Duodenal mucosa (tissue), 2 donors: ENCODE results near the gene HOMER2.
"Not testable (repeated sequence)": the region's sequence is repeated elsewhere in the genome, so short reads cannot be mapped to it uniquely, and the experiment has no call there.

Experiments used
- H3K27ac ChIP-seq: one replicate; pipeline ENCODE4 v1.7.0; 2013; ENCODE audit warnings: low read depth, low read length
- H3K27me3 ChIP-seq, 2 donors: one replicate each; pipeline ENCODE4 v1.7.0; 2013; ENCODE audit warnings: low read length in 2 of 2, control low read depth in 1 of 2; ENCODE audit not compliant: insufficient read depth in 2 of 2, control insufficient read depth in 1 of 2
- H3K36me3 ChIP-seq, 2 donors: one replicate each; pipeline ENCODE4 v1.7.0; 2013; ENCODE audit warnings: low read length in 2 of 2, control low read depth in 1 of 2; ENCODE audit not compliant: insufficient read depth in 2 of 2, control insufficient read depth in 1 of 2
- H3K4me1 ChIP-seq, 2 donors: one replicate each; pipeline ENCODE4 v1.7.0; 2013; ENCODE audit warnings: low read length in 2 of 2, control low read depth in 1 of 2; ENCODE audit not compliant: insufficient read depth in 2 of 2, control insufficient read depth in 1 of 2
- H3K4me3 ChIP-seq, 2 donors: one replicate each; pipeline ENCODE4 v1.7.0; 2013; ENCODE audit warnings: low read length in 2 of 2, low read depth in 1 of 2
- H3K9ac ChIP-seq, 2 donors: one replicate each; pipeline ENCODE4 v1.7.0; 2013; ENCODE audit warnings: low read length in 2 of 2, low read depth in 1 of 2
- H3K9me3 ChIP-seq, 2 donors: one replicate each; pipeline ENCODE4 v1.7.0; 2013; ENCODE audit warnings: low read length in 2 of 2, control low read depth in 1 of 2; ENCODE audit not compliant: control insufficient read depth in 1 of 2

HOMER2 gene

DNA sequence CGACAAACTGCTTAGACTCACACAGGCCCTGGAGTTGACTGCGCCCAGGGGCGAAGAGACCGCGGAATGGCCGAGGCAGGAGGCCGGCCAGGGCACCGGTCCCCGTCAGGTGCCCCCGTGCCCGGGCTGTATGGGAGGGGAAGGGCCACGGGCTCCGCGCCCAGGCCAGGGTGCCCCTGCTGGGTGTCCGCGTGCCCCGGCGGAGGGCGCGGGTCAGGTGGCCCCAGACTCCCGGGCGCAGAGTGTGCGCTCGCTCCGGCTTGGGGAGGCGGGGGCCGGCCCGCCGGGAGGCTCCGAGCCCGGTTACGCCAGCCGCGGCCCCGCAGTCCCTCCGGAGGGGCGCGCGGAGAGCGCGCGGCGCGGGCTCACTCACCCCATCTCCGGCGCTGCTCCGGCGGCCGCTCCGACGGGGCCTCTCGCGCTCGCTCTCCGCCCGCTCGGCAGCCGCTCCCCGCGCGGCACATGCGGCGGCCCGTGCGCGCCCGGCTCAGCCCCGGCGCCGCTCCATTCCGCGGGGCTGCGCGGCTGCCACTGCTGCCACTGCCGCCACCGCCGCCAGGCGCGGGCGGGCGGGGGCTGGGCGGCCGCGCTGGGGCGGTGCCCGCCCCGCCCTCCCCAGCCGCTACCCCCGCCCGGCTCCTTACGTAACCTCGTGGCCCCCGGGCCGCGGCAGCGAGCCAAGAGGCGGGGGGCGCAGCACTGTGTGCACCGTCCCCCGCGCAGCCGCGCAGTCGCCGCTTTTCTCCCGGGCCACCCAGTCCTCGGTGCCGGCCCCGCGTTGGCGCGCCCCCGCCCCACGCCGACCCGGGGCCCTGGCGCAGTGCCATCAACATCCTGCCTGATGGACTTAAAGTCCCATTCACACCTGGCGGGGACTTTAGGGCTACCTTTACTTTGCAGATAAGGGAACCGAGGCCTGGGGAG is at the start of gene HOMER2:
HOMER2 (minus strand) TSS at position 563 of the 924 bp plus-strand sequence; CDS start at position 378, 185 bp downstream.
- H3K36me3 ChIP-seq, result no peaks in the 10 kb centered on the region
- H3K9me3 ChIP-seq, result no peaks in the 10 kb centered on the region
- peak within 1 kb of the TSS; percentile 8 for H3K27ac ChIP-seq
- H3K9ac ChIP-seq, result peak within 1 kb of the TSS; percentile 26 to 35
- H3K4me3 ChIP-seq, result peak within 1 kb of the TSS; percentile 52 to 66
- H3K27me3 ChIP-seq, result peaks cover 3 to 14% of the 10 kb centered on the region in 2 donors
- peaks cover 0 to 9% of the 10 kb centered on the region in 2 donors for H3K4me1 ChIP-seq

DNA sequence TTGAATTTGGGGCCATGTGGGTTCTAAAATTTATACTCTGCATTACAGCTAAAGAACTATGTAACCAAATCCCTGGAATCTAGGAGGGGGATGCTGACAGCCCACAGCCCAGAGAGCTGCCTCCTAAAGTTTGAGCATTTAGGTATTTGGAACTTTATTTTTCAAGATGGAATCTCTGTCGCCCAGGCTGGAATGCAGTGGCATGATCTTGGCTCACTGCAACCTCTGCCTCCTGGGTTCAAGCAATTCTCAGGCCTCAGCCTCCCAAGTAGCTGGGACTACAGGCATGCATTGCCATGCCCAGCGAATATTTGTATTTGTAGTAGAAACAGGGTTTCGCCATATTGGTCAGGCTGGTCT is 48.1 kb upstream of the HOMER2 start:
- H3K9ac ChIP-seq, H3K4me3 ChIP-seq, H3K27me3 ChIP-seq, H3K27ac ChIP-seq, H3K9me3 ChIP-seq, H3K4me1 ChIP-seq: not testable (repeated sequence)
- peaks cover 0 to 10% of the 10 kb centered on the region in 2 donors for H3K36me3 ChIP-seq

DNA sequence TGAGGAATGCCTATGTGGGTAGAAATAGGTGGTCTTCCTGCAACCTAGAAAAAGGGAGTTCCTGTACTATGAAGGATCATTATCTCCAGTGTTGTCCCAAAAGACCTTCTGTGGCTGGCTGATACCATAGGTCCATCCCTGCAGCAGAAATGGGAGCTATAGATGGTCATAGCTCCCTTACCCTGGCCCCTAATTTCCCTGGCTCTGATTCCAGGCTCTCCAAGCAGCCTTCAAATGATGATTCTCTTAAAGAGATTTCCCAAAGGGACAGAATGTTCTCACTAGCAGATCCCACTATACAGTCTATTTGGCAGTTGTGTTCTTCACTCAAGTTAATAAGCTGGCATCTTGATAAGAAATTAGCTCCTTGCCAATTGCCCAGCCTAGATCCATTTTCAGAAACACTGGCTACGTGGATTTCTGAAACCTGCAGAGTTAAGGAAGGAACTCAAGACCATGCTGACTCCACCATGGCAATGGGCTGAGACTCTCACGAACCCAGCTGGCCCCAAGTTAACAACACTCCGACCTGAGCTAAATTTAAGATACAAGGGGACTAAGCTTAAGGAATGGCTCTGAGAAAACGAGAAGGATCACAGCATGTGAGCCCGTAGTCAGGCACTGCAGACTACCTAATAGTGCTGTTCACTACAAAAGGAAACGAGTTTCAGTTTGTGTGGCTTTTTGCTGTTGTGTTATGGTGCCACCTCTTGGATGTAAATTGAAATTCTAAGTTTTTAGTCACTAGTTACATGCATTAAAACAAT is 47.6 kb upstream of the HOMER2 start:
- Histone ChIP-seq H3K27ac (no peak overlapping the region), H3K9ac (peak overlapping the region; percentile 18 to 55), H3K4me3 (peak overlapping the region; percentile 50 to 63), H3K4me1 (peaks cover 0 to 4% of the 10 kb centered on the region in 2 donors), H3K27me3 (no peaks in the 10 kb centered on the region), H3K9me3 (no peaks in the 10 kb centered on the region), H3K36me3 (peaks cover 0 to 5% of the 10 kb centered on the region in 2 donors)

DNA sequence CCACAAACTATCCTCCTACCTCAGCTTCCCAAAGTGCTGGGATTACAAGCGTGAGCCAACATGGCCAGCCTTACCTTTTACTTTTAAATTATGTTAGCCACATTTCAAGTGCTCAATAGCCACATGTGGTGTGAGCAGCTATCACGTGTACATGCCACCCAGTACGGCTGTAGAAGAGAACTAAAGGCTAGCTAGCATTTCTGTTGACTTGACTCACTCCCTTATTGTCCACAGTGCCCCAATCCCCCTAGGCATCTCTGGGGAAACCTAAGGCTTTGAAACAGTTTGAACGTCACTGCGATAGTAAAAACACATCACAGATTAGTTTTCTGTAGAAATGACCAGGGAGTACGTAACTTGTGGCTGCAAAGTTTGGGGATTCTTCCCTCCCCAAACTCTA is 46.9 kb upstream of the HOMER2 start:
- Histone ChIP-seq H3K9me3 (no peaks in the 10 kb centered on the region), H3K4me1 (peaks cover 0 to 4% of the 10 kb centered on the region in 2 donors), H3K27ac (no peak overlapping the region), H3K9ac (no peak overlapping the region), H3K27me3 (no peaks in the 10 kb centered on the region), H3K4me3 (no peak overlapping the region), H3K36me3 (no peaks in the 10 kb centered on the region)

DNA sequence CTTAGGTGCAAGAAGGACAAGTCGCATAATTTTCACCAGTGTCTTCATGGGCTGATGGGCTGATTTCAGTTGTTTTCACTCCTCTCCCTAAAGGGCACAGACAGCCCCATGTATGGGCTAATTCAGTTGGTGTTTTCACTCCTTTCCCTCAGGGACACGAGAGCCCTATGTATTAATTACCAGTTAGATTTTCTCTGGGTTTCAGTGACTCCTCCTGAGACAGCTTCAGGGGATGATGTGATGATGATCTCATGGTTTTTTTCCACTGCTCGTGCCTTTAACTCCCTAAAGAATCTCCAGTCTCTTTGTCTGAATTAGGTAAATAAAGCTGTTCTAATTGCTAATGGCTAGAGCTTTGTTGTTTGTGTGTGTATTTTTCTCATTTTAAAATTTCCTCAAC is 43.4 kb upstream of the HOMER2 start:
- Histone ChIP-seq H3K27me3 (no peaks in the 10 kb centered on the region), H3K4me1 (peaks cover 0 to 4% of the 10 kb centered on the region in 2 donors), H3K9ac (no peak overlapping the region), H3K4me3 (no peak overlapping the region), H3K27ac (no peak overlapping the region), H3K9me3 (no peaks in the 10 kb centered on the region), H3K36me3 (peaks cover 0 to 4% of the 10 kb centered on the region in 2 donors)

DNA sequence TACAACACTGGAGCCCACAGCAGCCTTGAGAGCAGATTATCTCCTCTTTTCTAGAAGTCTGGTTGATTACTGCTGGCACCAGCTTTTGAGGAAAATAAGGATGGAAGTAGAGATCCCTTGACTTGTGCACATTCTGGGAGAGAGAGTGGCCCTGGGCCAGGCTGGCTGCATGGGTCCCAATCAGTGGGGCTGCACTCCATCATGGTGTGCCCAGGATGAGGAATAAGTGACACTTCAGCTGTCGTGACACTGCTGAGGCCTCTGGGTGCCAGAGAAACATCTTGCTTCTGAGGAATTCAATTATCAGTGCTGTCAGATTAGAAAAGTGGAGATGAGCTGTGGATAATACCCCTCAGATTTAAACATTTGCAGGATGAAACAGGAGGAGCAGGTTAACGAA is 42.6 kb upstream of the HOMER2 start:
- Histone ChIP-seq H3K9me3 (no peaks in the 10 kb centered on the region), H3K27ac (no peak overlapping the region), H3K27me3 (no peaks in the 10 kb centered on the region), H3K4me1 (peaks cover 0 to 4% of the 10 kb centered on the region in 2 donors), H3K4me3 (no peak overlapping the region), H3K36me3 (peaks cover 0 to 10% of the 10 kb centered on the region in 2 donors), H3K9ac (no peak overlapping the region)

DNA sequence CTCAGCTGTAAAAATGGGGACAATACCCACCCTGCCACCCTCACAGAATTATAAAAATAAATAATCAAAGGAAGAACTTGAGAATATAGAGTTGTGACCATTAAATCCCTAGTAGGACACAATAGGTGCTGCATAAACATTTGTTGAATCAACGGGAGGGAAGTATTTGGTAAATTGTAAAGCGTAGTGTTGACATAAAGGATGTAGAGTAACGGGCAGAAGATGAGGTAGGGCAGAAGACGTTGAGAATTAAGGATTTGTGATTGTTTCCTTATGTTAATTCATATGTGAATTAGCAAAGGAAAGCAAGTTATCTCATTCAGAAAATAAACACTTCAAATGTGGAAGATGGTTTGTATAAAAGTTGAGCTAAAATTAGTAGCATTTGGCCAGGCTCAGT is 40.6 kb upstream of the HOMER2 start:
- Histone ChIP-seq H3K4me1 (no peaks in the 10 kb centered on the region), H3K9me3 (no peaks in the 10 kb centered on the region), H3K36me3 (peaks cover 0 to 16% of the 10 kb centered on the region in 2 donors), H3K27me3 (no peaks in the 10 kb centered on the region), H3K9ac (no peak overlapping the region), H3K27ac (no peak overlapping the region), H3K4me3 (no peak overlapping the region)

DNA sequence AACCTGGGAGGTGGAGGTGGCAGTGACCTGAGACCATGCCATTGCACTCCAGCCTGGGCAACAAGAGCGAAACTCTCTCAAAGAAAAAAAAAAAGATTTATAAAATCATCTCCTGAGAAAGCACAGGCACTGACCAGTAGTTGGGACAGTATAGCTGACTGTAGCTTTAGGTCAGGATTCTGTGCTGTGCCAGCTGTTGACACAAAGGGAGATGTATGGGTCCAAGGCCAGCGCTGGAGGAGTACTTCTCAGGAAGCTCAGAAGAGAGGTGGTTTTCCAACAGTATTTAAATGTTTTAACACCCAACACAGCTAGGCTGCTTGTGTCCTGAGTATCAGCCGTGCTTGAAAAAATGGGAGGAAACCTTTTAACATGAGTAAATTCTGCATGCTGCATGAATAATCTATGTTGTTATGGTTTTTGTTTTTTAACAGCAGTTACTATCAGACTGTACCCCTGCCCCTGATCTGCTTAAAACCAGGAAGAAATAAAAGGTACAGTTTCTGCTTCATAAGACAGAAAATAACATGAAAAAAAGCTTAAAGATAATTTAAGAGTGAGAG is 40.0 kb upstream of the HOMER2 start:
- Histone ChIP-seq H3K9ac (no peak overlapping the region), H3K4me3 (no peak overlapping the region), H3K9me3 (no peaks in the 10 kb centered on the region), H3K36me3 (peaks cover 0 to 18% of the 10 kb centered on the region in 2 donors), H3K27me3 (no peaks in the 10 kb centered on the region), H3K27ac (no peak overlapping the region), H3K4me1 (no peaks in the 10 kb centered on the region)

DNA sequence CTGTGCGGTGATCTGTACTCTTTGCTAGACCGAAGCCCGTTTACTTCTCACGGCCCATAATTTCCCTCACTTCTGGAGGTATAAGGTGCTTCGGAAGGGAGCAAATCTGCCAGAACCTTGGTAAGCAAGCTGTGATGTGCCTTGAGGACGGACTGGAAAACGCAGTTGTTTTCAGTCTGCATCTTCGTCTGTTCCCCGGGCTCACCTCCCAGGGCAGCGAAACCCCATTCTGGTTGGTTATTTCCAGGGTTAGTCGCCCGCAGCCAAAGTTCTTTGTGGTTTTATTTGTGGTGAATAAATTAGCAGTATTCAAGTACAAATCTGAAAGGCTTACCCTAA is 33.9 kb upstream of the HOMER2 start:
- Histone ChIP-seq H3K9me3 (no peaks in the 10 kb centered on the region), H3K27ac (no peak overlapping the region), H3K27me3 (no peaks in the 10 kb centered on the region), H3K9ac (peak overlapping the region; percentile 87 to 90), H3K4me3 (peak overlapping the region; percentile 96 to 99), H3K4me1 (peaks cover 6 to 11% of the 10 kb centered on the region in 2 donors), H3K36me3 (peaks cover 0 to 16% of the 10 kb centered on the region in 2 donors)
